K562 (cell line): Measurements from ENCODE around the gene STX1A. TPM values are rescaled to one million over a fixed set of nuclear protein-coding genes. Genes with fewer than 3 reads are reported as not detected.

ENCODE experiments used
- ARID4B ChIP-seq: sonication (generic); formaldehyde crosslinking; IDR thresholded peaks from 2 replicates; pipeline ENCODE4 v1.8.0; 2022; ENCODE audit warnings: mild to moderate bottlenecking, missing genetic modification reagents
- ARNT ChIP-seq, 2 experiments: fragments of 450-650 bp; IDR thresholded peaks; 2 replicates each; pipeline ENCODE4 v1.6.1; 2016; ENCODE audit warnings: mild to moderate bottlenecking in 1 of 2
- DEAF1 ChIP-seq: fragments of 450-650 bp; formaldehyde crosslinking; IDR thresholded peaks from 2 replicates; pipeline ENCODE4 v1.4.0; 2020; ENCODE audit warnings: mild to moderate bottlenecking, moderate library complexity
- ERF ChIP-seq: fragments of 450-650 bp; formaldehyde crosslinking; IDR thresholded peaks from 2 replicates; pipeline ENCODE4 v1.4.0; 2020; ENCODE audit warnings: mild to moderate bottlenecking, mixed read lengths
- FOXP4 ChIP-seq: sonication (generic); formaldehyde crosslinking; IDR thresholded peaks from 2 replicates; pipeline ENCODE4 v1.8.0; 2022; ENCODE audit warnings: mild to moderate bottlenecking, missing genetic modification reagents, borderline replicate concordance
- HMBOX1 ChIP-seq: sonication (generic); IDR thresholded peaks from 2 replicates; pipeline ENCODE4 v1.6.1; 2016
- KDM4B ChIP-seq, 2 experiments: fragments of 450-650 bp in 1 of 2; sonication (generic) in 1 of 2; IDR thresholded peaks; 2 replicates each; pipeline ENCODE4 v1.6.1; 2016 to 2017; ENCODE audit warnings: borderline replicate concordance in 2 of 2, antibody characterized with exemption in 1 of 2, low read depth in 1 of 2, mild to moderate bottlenecking in 1 of 2
- NFATC3 ChIP-seq: fragments of 450-650 bp; IDR thresholded peaks from 2 replicates; pipeline ENCODE4 v1.6.1; 2017; ENCODE audit warnings: mild to moderate bottlenecking
- SNAPC5 ChIP-seq: fragments of 250-450 bp; sonication (Bioruptor Pico); IDR thresholded peaks from 2 replicates; pipeline ENCODE4 v1.8.0; 2021; ENCODE audit warnings: moderate library complexity, mild to moderate bottlenecking, inconsistent platforms
- TFAP4 ChIP-seq: sonication (generic); formaldehyde crosslinking; IDR thresholded peaks from 2 replicates; pipeline ENCODE4 v1.8.0; 2022; ENCODE audit warnings: missing genetic modification reagents, mild to moderate bottlenecking, moderate library complexity, borderline replicate concordance
- ZBTB5 ChIP-seq: fragments of 450-650 bp; IDR thresholded peaks from 2 replicates; pipeline ENCODE4 v1.6.1; 2017; ENCODE audit warnings: antibody characterized with exemption
- ZNF77 ChIP-seq: fragments of 250-450 bp; sonication (Bioruptor Pico); IDR thresholded peaks from 2 replicates; pipeline ENCODE4 v1.5.0; 2020
- polyA plus RNA-seq, 8 experiments: library from polyadenylated mRNA; depleted of rRNA in 4 of 8; stranded (reverse) in 5 of 8; unstranded in 3 of 8; fragments of >200 nt; fragmentation: Nextera tagmentation in 2 of 8; fragmentation: Illumina TruSeq in 1 of 8; extraction: Ambion mirVana in 2 of 8; extraction: Trizol in 1 of 8; gene quantifications; 2 replicates each; pipeline versions ENCODE4 v1.2.1 to v1.2.3, GENCODE V29; 2011 to 2014; ENCODE audit warnings: inconsistent platforms in 1 of 8, missing spikeins in 1 of 8
- total RNA-seq, 7 experiments: library from RNA; depleted of rRNA in 6 of 7; stranded (reverse); fragments of >200 nt in 6 of 7; fragmentation: Illumina TruSeq in 2 of 7; extraction: Trizol in 2 of 7; gene quantifications; 2 replicates each; pipeline versions ENCODE4 v1.2.1 to v1.2.3, GENCODE V29; 2011 to 2021; ENCODE audit warnings: low replicate concordance in 1 of 7

STX1A gene
- total and polyA plus RNA-seq, 9 of the 15 experiments (the other 6 are each of a cell fraction or from before 2014, with no cell fraction given) = 0.04 to 15.1 (median 6.3) TPM

GRCh38 chr7:73718905-73719805 lies at the start of gene STX1A (continued):
- TF ChIP-seq ZBTB5 (no peak), ARID4B (CRISPR knock-in tag) (no peak), ARNT (IDR thresholded peaks at IDR 0.05) (no peak), DEAF1 (CRISPR knock-in tag) (no peak), HMBOX1 (no peak), FOXP4 (no peak), KDM4B (IDR thresholded peaks at IDR 0.05; ENCODE audit: borderline replicate concordance in 2 of 2, low read depth in 1 of 2) (no peak), TFAP4 (0 out of 2 replicates have a peak, but pooled peaks have one; percentile 34), ERF (CRISPR knock-in tag) (0 out of 2 replicates have a peak, but pooled peaks have one; percentile 34), SNAPC5 (CRISPR knock-in tag) (no peak), NFATC3 (peak; percentile 75; the same call in 1 of the 2 replicates), ZNF77 (CRISPR knock-in tag) (no peak)
